Measurements from ENCODE around the gene RAB7A. TPM values are rescaled to one million over a fixed set of nuclear protein-coding genes. Genes with fewer than 3 reads are reported as not detected.

The RAB7A gene
- total and polyA plus RNA-seq, 2 experiments from 2014 or later = 89.8 to 156 TPM

DNA sequence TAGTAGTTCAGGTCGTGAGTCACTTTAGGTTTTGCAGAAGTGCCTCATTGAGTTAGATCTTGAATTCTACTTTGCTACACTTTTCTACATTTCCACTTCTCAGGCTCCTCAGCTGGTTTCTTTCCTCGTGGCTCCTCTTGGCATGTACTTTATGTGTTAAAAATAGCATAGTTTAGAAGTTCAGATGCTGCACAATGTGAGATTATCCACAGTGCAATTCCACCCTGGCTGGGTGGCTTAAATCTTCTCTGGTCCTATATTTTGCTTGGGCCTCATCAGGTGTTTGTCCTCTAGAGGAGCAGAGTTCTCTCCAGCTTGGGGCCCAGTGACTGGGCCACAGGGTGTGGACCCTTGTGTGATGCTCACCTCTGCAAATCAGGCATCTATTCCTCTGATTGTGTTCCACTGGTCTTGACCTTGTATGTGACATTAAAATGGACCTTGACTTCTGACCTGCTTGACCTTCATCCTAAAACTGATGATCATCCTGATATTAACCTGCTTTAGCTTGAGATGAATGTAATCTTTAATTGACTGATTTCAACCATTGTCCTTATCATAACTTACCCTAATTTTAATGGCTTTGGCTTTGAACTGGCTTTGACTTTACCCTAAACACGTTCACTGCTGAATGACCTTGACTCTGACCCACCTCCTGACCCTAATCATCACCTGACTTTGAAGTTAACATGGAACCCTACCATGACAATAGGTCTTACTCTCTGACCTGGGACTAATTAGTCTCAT lies 89.5 kb downstream of the RAB7A start:
- Histone ChIP-seq H3K27me3 (ENCODE audit: insufficient read depth) (no peaks in the 10 kb centered on the region), H4K20me1 (replicated peaks; ENCODE audit: insufficient read depth) (peaks cover 5% of the 10 kb centered on the region), H3K79me2 (replicated peaks; ENCODE audit: insufficient read depth) (no peaks in the 10 kb centered on the region), H3K4me2 (no peak overlapping the region), H3K36me3 (ENCODE audit: insufficient read depth) (peaks cover 22% of the 10 kb centered on the region; the same call in 1 of the 2 replicates), H3K9me2 (ENCODE audit: insufficient read depth) (no peaks in the 10 kb centered on the region), H3F3A (replicated peaks; ENCODE audit: low read depth) (no peaks in the 10 kb centered on the region), H3K4me3 (no peak overlapping the region), H2AFZ (no peak overlapping the region), H3K4me1 (ENCODE audit: insufficient read depth) (no peaks in the 10 kb centered on the region), H3K27ac (ENCODE audit: low read depth) (no peak overlapping the region)
- H3K27ac Mint-ChIP-seq = no peak overlapping the region
- no peak for ATAC-seq
- no peak overlapping the region for H3K4me3 Mint-ChIP-seq
- H3K9me3 Mint-ChIP-seq = no peaks in the 10 kb centered on the region
- peaks cover 70% of the 10 kb centered on the region for H3K36me3 Mint-ChIP-seq (ENCODE audit: low read depth)
- no peaks in the 10 kb centered on the region for H3K27me3 Mint-ChIP-seq (ENCODE audit: insufficient read depth, low read depth, poor library complexity)
- no peak for DNase-seq (ENCODE audit: low spot score)
- no peaks in the 10 kb centered on the region for H3K4me1 Mint-ChIP-seq
- TF ChIP-seq, protein P1, sequence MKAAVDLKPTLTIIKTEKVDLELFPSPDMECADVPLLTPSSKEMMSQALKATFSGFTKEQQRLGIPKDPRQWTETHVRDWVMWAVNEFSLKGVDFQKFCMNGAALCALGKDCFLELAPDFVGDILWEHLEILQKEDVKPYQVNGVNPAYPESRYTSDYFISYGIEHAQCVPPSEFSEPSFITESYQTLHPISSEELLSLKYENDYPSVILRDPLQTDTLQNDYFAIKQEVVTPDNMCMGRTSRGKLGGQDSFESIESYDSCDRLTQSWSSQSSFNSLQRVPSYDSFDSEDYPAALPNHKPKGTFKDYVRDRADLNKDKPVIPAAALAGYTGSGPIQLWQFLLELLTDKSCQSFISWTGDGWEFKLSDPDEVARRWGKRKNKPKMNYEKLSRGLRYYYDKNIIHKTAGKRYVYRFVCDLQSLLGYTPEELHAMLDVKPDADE (IDR thresholded peaks at IDR 0.05) = no peak
- TF ChIP-seq, protein P2, sequence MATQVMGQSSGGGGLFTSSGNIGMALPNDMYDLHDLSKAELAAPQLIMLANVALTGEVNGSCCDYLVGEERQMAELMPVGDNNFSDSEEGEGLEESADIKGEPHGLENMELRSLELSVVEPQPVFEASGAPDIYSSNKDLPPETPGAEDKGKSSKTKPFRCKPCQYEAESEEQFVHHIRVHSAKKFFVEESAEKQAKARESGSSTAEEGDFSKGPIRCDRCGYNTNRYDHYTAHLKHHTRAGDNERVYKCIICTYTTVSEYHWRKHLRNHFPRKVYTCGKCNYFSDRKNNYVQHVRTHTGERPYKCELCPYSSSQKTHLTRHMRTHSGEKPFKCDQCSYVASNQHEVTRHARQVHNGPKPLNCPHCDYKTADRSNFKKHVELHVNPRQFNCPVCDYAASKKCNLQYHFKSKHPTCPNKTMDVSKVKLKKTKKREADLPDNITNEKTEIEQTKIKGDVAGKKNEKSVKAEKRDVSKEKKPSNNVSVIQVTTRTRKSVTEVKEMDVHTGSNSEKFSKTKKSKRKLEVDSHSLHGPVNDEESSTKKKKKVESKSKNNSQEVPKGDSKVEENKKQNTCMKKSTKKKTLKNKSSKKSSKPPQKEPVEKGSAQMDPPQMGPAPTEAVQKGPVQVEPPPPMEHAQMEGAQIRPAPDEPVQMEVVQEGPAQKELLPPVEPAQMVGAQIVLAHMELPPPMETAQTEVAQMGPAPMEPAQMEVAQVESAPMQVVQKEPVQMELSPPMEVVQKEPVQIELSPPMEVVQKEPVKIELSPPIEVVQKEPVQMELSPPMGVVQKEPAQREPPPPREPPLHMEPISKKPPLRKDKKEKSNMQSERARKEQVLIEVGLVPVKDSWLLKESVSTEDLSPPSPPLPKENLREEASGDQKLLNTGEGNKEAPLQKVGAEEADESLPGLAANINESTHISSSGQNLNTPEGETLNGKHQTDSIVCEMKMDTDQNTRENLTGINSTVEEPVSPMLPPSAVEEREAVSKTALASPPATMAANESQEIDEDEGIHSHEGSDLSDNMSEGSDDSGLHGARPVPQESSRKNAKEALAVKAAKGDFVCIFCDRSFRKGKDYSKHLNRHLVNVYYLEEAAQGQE (IDR thresholded peaks at IDR 0.05; ENCODE audit: unreplicated experiment) = no peak
- TF ChIP-seq JUNB (IDR thresholded peaks at IDR 0.05; ENCODE audit: unreplicated experiment) (no peak), POLR2AphosphoS5 (IDR thresholded peaks at IDR 0.05; ENCODE audit: low read depth) (no peak), CREB1 (CRISPR knock-in tag; IDR thresholded peaks at IDR 0.05; ENCODE audit: low read depth) (no peak), NANOG (IDR thresholded peaks at IDR 0.05; ENCODE audit: borderline replicate concordance) (no peak)
- TF ChIP-seq, protein P3, sequence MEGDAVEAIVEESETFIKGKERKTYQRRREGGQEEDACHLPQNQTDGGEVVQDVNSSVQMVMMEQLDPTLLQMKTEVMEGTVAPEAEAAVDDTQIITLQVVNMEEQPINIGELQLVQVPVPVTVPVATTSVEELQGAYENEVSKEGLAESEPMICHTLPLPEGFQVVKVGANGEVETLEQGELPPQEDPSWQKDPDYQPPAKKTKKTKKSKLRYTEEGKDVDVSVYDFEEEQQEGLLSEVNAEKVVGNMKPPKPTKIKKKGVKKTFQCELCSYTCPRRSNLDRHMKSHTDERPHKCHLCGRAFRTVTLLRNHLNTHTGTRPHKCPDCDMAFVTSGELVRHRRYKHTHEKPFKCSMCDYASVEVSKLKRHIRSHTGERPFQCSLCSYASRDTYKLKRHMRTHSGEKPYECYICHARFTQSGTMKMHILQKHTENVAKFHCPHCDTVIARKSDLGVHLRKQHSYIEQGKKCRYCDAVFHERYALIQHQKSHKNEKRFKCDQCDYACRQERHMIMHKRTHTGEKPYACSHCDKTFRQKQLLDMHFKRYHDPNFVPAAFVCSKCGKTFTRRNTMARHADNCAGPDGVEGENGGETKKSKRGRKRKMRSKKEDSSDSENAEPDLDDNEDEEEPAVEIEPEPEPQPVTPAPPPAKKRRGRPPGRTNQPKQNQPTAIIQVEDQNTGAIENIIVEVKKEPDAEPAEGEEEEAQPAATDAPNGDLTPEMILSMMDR (conservative IDR thresholded peaks at IDR 0.05; ENCODE audit: low read depth in 2 of 2) = no peak

DNA sequence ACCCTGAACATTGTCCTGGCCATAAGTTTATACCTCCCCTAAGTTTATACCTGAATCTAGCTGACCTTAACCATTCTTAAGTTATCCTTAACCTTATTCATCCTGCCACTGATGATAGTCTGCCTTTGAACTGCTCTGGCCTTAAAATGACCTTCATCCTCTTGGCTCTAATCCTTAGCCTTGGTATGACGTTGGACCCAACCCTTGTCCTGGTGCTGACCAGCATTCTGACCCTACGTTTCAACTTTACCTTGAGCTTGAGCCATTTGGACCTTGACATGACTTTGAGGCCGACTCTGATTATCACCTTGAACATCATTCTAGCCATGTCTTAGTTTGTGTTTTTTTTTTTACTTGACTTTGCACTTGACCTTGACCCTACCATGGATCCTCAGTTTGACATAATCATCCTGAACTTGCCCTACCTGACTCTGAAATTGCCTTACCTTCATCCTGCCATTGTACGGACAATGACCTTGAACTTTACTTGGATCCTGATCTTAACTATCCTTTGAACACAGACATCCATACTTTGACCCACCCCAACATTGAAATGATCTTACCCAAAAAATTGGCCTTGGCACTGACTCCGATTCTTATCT lies 92.3 kb downstream of the RAB7A start:
- H3K27ac ChIP-seq (ENCODE audit: low read depth) = no peak overlapping the region

More for the DNA sequence above, 92.3 kb downstream of the RAB7A start:
- Histone ChIP-seq H3F3A (replicated peaks; ENCODE audit: low read depth) (no peaks in the 10 kb centered on the region), H3K27me3 (ENCODE audit: insufficient read depth) (no peaks in the 10 kb centered on the region), H3K4me2 (no peak overlapping the region), H3K79me2 (replicated peaks; ENCODE audit: insufficient read depth) (no peaks in the 10 kb centered on the region), H4K20me1 (replicated peaks; ENCODE audit: insufficient read depth) (peaks cover 5% of the 10 kb centered on the region), H3K4me3 (no peak overlapping the region), H3K9me2 (ENCODE audit: insufficient read depth) (no peaks in the 10 kb centered on the region), H3K4me1 (ENCODE audit: insufficient read depth) (no peaks in the 10 kb centered on the region), H2AFZ (no peak overlapping the region), H3K36me3 (ENCODE audit: insufficient read depth) (peaks cover 12% of the 10 kb centered on the region; the same call in 1 of the 2 replicates)
- Mint-ChIP-seq H3K36me3 (ENCODE audit: low read depth) (peaks cover 51% of the 10 kb centered on the region), H3K4me1 (no peaks in the 10 kb centered on the region), H3K4me3 (no peak overlapping the region), H3K9me3 (no peaks in the 10 kb centered on the region), H3K27me3 (ENCODE audit: insufficient read depth, low read depth, poor library complexity) (no peaks in the 10 kb centered on the region), H3K27ac (no peak overlapping the region)
- ATAC-seq = no peak
- DNase-seq (ENCODE audit: low spot score) = no peak
- TF ChIP-seq EZH2 (IDR thresholded peaks at IDR 0.05; ENCODE audit: low read depth, unreplicated experiment) = no peak
- no peak for TF ChIP-seq POLR2AphosphoS5 (IDR thresholded peaks at IDR 0.05; ENCODE audit: low read depth)
- no peak for TF ChIP-seq NANOG (IDR thresholded peaks at IDR 0.05; ENCODE audit: borderline replicate concordance)
